ENCODE data around the gene PPP1R37. TPM values are rescaled to one million over a fixed set of nuclear protein-coding genes. Genes with fewer than 3 reads are reported as not detected.

The PPP1R37 gene
- total and polyA plus RNA-seq, 2 of the 8 experiments (the other 6 are each of a cell fraction or from before 2014, with no cell fraction given): 14.6 to 25.7 TPM

DNA sequence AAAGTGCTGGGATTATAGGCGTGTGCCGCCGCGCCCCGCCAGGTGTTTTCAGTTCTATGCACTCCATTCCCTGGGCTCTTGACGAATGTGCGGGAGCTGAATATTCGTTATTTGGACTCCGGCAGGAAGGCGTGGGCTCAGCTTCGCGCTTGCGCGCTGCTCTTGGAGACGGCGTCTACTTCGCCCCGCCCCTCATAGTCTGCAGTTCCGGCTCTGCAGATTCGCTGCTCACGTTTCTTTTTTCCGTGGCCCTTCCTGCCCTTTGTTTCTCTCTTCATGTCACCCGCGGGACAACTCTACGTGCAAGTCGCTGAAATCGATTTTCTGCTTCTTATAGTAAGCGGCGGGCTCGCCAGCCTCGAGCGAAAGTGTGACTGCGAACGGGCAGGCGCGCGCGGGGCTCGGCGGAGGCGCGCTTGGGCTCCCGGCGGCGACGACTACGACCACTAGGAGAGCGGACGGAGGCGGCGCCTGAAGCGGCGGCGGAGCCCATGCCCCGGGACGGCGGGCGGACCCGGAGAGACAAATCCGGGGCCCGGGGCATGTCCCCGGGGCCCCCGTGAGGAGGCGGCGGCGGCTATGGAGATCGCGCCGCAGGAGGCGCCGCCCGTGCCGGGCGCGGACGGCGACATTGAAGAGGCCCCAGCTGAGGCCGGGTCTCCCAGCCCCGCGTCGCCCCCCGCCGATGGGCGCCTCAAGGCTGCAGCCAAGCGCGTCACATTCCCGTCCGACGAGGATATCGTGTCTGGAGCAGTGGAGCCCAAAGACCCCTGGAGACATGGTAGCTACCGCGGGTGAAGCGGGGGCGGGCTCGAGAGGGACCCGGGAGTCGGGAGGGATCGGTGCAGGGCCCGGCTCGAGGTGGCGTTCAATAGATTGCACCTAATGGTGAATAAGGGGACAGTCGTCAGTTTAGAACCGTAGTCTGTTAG is at the start of gene PPP1R37 (continued):
- TF ChIP-seq KDM1A (IDR thresholded peaks at IDR 0.05; ENCODE audit: borderline replicate concordance, low read length): no peak
- TF ChIP-seq E2F6 (IDR thresholded peaks at IDR 0.05): peak; percentile 50
- TF ChIP-seq SP4 (IDR thresholded peaks at IDR 0.05; ENCODE audit: low read length): peak; percentile 87; the same call in 1 of the 2 replicates
